HFFc6 (cell line): ENCODE measurements around the gene NUDT6. TPM values are rescaled to one million over a fixed set of nuclear protein-coding genes. Genes with fewer than 3 reads are reported as not detected.
"Not testable (repeated sequence)": the region's sequence is repeated elsewhere in the genome, so short reads cannot be mapped to it uniquely, and the experiment has no call there.

Source experiments
- DNase-seq: peaks from one replicate; pipeline ENCODE4 v3.0.0-alpha.2; 2018
- H3K27ac Mint-ChIP-seq: 2 replicates; pipeline ENCODE4 v1.8.0; 2020; ENCODE audit warnings: mild to moderate bottlenecking, mixed read lengths
- H3K27me3 Mint-ChIP-seq: 2 replicates; pipeline ENCODE4 v1.8.0; 2021; ENCODE audit warnings: mild to moderate bottlenecking, moderate library complexity, mixed read lengths; ENCODE audit not compliant: insufficient read depth
- H3K36me3 Mint-ChIP-seq: 2 replicates; pipeline ENCODE4 v1.8.0; 2021; ENCODE audit warnings: low read depth, mixed read lengths
- H3K4me1 Mint-ChIP-seq: 2 replicates; pipeline ENCODE4 v1.8.0; 2020; ENCODE audit warnings: low read depth, mixed read lengths
- H3K4me3 Mint-ChIP-seq: 2 replicates; pipeline ENCODE4 v1.8.0; 2020; ENCODE audit warnings: mild to moderate bottlenecking, moderate library complexity, mixed read lengths
- H3K9me3 Mint-ChIP-seq: 2 replicates; pipeline ENCODE4 v1.8.0; 2020; ENCODE audit warnings: mild to moderate bottlenecking, mixed read lengths
- total RNA-seq, 6 experiments: library from RNA; stranded (reverse); fragmentation: NEBNext Ultra II Directional; extraction: Animal tissue kit (Norgen Biotek cat#: 25700); gene quantifications; 2 replicates in 1 of 6; 3 replicates in 5 of 6; pipeline ENCODE4 v1.2.3, GENCODE V29; 2021
- TF ChIP-seq, protein P1 (sequence below): fragments of 200-600 bp; sonication (generic); IDR thresholded peaks from 2 replicates; pipeline ENCODE4 v1.5.0; 2021; ENCODE audit warnings: antibody characterized with exemption, mild to moderate bottlenecking

NUDT6 gene
- total RNA-seq, 6 experiments from 2014 or later, result 1.9 to 4.4 (median 3.5) TPM

DNA sequence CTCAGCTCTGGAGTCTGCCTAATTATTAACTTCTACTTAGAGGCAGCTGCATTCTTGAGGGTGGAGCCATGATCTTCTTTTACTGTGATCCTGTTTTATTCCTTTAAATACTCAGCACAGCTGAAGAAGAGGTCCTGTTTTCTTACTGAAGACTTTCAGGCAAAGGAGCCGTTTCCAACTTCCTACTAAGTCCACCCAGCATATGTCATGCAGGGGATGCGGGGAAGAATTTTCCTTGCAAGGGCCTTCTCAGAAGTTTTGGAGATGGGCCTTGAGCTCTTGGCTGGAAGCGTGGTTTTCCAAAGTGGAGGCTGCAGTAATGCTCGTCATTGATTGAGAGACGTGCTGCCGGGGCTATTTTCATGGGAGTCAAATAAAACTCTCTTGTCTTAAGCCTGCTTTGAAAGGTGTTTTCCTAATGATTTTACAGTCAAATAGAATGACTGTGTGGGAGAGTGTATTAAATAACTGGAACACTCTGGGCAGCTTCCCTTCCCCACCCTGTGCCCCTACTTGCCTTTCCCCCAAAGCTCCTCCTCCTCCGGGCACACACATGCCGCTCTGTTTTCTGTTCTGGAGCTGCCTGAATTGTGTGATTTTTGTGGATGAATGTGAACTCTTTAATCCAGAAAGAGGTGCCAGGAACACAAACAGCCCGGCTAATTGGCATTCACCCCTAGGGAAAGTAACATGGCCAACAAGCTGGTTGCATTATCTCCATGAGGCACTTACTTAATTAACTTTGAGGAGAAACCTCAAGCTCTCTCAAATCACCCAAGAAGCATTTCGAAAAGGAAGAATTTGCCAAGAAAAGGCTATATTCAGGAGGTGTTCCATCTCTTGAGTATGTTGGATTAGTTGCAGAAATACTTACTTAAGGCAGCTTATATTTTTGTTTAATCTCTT lies 67.7 kb downstream of the NUDT6 start:
- H3K4me3 Mint-ChIP-seq, result peak overlapping the region; percentile 67
- no peaks in the 10 kb centered on the region for H3K9me3 Mint-ChIP-seq
- H3K36me3 Mint-ChIP-seq, result peaks cover 72% of the 10 kb centered on the region
- H3K27me3 Mint-ChIP-seq, result peaks cover 12% of the 10 kb centered on the region
- no peak for DNase-seq
- H3K4me1 Mint-ChIP-seq, result peaks cover 99% of the 10 kb centered on the region
- TF ChIP-seq, protein P1, sequence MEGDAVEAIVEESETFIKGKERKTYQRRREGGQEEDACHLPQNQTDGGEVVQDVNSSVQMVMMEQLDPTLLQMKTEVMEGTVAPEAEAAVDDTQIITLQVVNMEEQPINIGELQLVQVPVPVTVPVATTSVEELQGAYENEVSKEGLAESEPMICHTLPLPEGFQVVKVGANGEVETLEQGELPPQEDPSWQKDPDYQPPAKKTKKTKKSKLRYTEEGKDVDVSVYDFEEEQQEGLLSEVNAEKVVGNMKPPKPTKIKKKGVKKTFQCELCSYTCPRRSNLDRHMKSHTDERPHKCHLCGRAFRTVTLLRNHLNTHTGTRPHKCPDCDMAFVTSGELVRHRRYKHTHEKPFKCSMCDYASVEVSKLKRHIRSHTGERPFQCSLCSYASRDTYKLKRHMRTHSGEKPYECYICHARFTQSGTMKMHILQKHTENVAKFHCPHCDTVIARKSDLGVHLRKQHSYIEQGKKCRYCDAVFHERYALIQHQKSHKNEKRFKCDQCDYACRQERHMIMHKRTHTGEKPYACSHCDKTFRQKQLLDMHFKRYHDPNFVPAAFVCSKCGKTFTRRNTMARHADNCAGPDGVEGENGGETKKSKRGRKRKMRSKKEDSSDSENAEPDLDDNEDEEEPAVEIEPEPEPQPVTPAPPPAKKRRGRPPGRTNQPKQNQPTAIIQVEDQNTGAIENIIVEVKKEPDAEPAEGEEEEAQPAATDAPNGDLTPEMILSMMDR, result no peak
- peak overlapping the region; percentile 83 for H3K27ac Mint-ChIP-seq

DNA sequence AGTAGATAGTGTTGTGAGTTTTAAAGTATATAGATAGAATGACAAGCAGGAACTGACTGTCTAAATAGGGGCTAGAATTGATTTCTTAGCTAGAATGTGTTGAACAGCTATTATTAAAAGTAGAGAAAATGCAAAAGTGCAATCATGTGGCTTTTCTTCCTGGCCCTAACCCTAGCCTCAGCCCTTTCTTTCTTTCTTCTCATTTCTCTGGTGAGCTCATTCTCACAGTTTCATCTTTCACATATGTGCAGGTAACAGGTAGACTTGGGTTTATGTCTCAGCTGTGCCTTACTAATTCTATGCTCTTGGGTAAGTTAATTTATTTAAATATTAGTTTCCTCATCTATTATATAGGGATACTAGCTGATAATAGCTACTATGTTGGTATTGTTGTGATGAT lies 70.8 kb downstream of the NUDT6 start:
- Mint-ChIP-seq H3K27me3 (peaks cover 21% of the 10 kb centered on the region), H3K9me3 (no peaks in the 10 kb centered on the region), H3K4me1 (peaks cover 98% of the 10 kb centered on the region), H3K36me3 (peaks cover 83% of the 10 kb centered on the region), H3K4me3 (no peak overlapping the region), H3K27ac (no peak overlapping the region; the same call in 1 of the 2 replicates)
- TF ChIP-seq, protein P1, result no peak
- DNase-seq, result no peak

DNA sequence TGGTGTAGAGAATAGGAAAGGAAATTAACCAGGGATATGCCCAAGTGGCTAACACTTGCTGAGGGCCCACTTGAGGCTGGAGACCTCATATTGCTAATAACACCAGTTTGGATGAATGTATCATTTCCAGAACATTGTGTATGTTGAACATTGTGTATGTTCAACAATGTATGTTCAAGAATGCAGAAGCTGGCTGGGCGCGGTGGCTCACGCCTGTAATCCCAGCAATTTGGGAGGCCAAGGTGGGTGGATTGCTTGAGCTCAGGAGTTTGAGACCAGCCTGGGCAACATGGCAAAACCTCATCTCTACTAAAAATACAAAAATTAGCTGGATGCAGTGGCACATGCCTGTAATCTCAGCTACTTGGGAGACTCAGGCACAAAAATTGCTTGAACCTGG lies 72.6 kb downstream of the NUDT6 start:
- Mint-ChIP-seq H3K27ac (peak overlapping the region; percentile 44), H3K27me3 (peaks cover 21% of the 10 kb centered on the region), H3K36me3 (peaks cover 89% of the 10 kb centered on the region), H3K4me1 (peaks cover 99% of the 10 kb centered on the region)
- not testable (repeated sequence) for H3K9me3 Mint-ChIP-seq, DNase-seq, H3K4me3 Mint-ChIP-seq

DNA sequence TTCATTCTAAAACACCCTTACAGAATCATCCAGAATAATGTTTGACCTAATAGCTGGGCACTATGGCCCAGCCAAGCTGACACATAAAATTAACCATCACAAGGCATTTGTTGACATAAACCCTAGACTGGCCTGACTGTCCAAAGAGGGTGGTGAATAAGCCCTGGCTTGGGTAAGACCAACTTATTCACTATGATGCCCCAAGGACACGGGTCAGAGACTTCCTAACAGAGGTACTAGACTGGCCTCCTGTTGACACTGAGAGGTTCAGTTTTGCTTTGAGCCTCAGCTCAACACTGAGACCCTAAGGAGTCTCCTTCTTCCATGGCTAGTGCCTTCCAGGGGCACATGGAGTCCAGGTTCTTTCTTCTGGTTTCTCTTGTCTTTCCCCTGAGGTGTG lies 74.5 kb downstream of the NUDT6 start:
- peaks cover 99% of the 10 kb centered on the region for H3K4me1 Mint-ChIP-seq
- no peak for DNase-seq
- peak overlapping the region; percentile 70 for H3K27ac Mint-ChIP-seq
- no peaks in the 10 kb centered on the region for H3K9me3 Mint-ChIP-seq
- TF ChIP-seq, protein P1, result no peak
- no peak overlapping the region for H3K4me3 Mint-ChIP-seq
- H3K36me3 Mint-ChIP-seq, result peaks cover 89% of the 10 kb centered on the region
- H3K27me3 Mint-ChIP-seq, result peaks cover 20% of the 10 kb centered on the region

DNA sequence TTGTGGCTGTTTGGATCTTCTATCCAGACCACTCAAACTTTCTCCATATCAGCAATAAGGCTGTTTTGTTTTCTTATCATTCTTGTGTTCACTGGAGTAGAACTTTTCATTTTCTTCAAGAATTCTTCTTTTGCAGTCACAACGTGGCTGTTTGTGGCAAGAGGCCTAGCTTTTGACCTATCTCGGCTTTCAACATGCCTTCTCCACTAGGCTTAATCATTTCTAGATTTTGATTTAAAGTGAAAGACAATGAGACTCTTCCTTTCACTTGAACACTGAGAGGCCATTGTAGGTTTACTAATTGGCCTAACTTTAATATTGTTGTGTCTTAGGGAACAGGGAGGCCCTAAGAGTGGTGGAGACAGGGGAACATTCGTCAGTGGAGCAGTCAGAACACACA lies 76.6 kb downstream of the NUDT6 start:
- Mint-ChIP-seq H3K4me3 (0 out of 2 replicates have a peak overlapping the region, but pooled peaks have one; percentile 25), H3K27me3 (peaks cover 17% of the 10 kb centered on the region), H3K4me1 (peaks cover 99% of the 10 kb centered on the region), H3K27ac (peak overlapping the region; percentile 52), H3K9me3 (no peaks in the 10 kb centered on the region), H3K36me3 (peaks cover 86% of the 10 kb centered on the region)
- no peak for DNase-seq
- TF ChIP-seq, protein P1, result no peak

DNA sequence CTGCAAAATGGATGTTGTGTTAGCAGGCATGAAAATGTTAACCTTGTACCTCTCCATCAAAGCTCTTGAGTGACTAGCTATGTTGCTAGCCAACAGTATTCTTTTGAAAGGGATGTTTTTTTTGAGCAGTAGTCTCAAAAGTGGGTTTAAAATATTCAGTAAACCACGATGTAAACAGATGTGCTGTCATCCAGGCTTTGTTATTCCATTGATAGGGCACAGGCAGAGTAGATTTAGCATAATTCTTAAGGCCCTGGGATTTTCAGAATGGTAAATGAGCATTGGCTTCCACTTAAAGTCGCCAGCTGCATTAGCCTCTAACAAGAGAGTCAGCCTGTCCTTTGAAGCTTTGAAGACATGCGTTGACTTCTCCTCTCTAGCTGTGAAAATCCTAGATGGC lies 77.3 kb downstream of the NUDT6 start:
- DNase-seq, result no peak
- TF ChIP-seq, protein P1, result no peak
- no peak overlapping the region for H3K4me3 Mint-ChIP-seq
- peaks cover 98% of the 10 kb centered on the region for H3K4me1 Mint-ChIP-seq
- peaks cover 88% of the 10 kb centered on the region for H3K36me3 Mint-ChIP-seq
- no peak overlapping the region for H3K27ac Mint-ChIP-seq
- peaks cover 17% of the 10 kb centered on the region for H3K27me3 Mint-ChIP-seq
- H3K9me3 Mint-ChIP-seq, result no peaks in the 10 kb centered on the region

DNA sequence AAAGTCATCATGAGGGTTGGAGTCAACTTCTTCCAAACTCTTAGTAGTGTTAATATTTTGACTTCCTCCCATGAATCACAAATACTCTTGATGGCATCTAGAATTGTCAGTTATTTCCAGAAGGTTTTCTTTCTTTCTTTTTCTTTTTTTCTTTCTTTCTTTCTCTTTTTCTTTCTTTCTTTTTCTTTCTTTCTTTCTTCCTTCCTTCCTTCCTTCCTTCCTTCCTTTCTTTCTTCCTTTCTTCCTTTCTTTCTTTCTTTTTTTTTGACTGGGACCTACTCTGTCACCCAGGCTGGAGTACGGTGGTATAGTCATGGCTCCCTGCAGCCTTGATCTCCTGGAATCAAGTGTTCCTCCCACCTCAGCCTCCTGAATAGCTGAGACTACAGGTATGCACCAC lies 78.0 kb downstream of the NUDT6 start:
- not testable (repeated sequence) for H3K9me3 Mint-ChIP-seq, DNase-seq, H3K4me3 Mint-ChIP-seq
- peaks cover 98% of the 10 kb centered on the region for H3K4me1 Mint-ChIP-seq
- peak overlapping the region; percentile 17; the same call in 1 of the 2 replicates for H3K27ac Mint-ChIP-seq
- peaks cover 20% of the 10 kb centered on the region for H3K27me3 Mint-ChIP-seq
- H3K36me3 Mint-ChIP-seq, result peaks cover 89% of the 10 kb centered on the region
